ENCODE measurements around the gene RGS18. TPM values are rescaled to one million over a fixed set of nuclear protein-coding genes. Genes with fewer than 3 reads are reported as not detected.
A peak's percentile ranks its signal among the peaks of the same experiment; 100 is the strongest.

RGS18 gene
- total RNA-seq, 2 donors from 2014 or later, result 1.8 to 6.1 TPM

- no peak for DNase-seq (ENCODE audit: low spot score)
- Histone ChIP-seq H3K4me3 (no peak overlapping the region), H3K27me3 (replicated peaks; ENCODE audit: insufficient read depth) (no peaks in the 10 kb centered on the region), H3K27ac (no peak overlapping the region), H3K4me1 (ENCODE audit: control insufficient read depth in 1 of 2, low read depth in 2 of 2) (no peaks in the 10 kb centered on the region), H3K9me3 (no peaks in the 10 kb centered on the region), H3K36me3 (no peaks in the 10 kb centered on the region)
- no peak for ATAC-seq (ENCODE audit: insufficient number of reproducible peaks, low FRiP score, low read depth)
- no peak for TF ChIP-seq CTCF (IDR thresholded peaks at IDR 0.05)
These were observed 5.0 kb upstream of the RGS18 start for GRCh38 chr1:192153276-192153675.

- no peak for TF ChIP-seq CTCF (IDR thresholded peaks at IDR 0.05)
- H3K4me1 ChIP-seq (ENCODE audit: control insufficient read depth in 1 of 2, low read depth in 2 of 2), result no peaks in the 10 kb centered on the region
- H3K27me3 ChIP-seq (replicated peaks; ENCODE audit: insufficient read depth), result no peaks in the 10 kb centered on the region
- DNase-seq (ENCODE audit: low spot score) (no peak), ATAC-seq (ENCODE audit: insufficient number of reproducible peaks, low FRiP score, low read depth) (no peak)
- H3K36me3 ChIP-seq, result no peaks in the 10 kb centered on the region
- no peak overlapping the region for H3K27ac ChIP-seq
- no peaks in the 10 kb centered on the region for H3K9me3 ChIP-seq
- H3K4me3 ChIP-seq, result no peak overlapping the region
These were observed 1.2 kb upstream of the RGS18 start for GRCh38 chr1:192157067-192157466.

- H3K9me3 ChIP-seq, result no peaks in the 10 kb centered on the region
- H3K27ac ChIP-seq, result peak overlapping the region in 1 of 2 donors; percentile 26
- DNase-seq (ENCODE audit: low spot score) (no peak), ATAC-seq (ENCODE audit: insufficient number of reproducible peaks, low FRiP score, low read depth) (no peak)
- no peaks in the 10 kb centered on the region for H3K36me3 ChIP-seq
- no peaks in the 10 kb centered on the region for H3K4me1 ChIP-seq (ENCODE audit: control insufficient read depth in 1 of 2, low read depth in 2 of 2)
- peak overlapping the region; percentile 11 for H3K4me3 ChIP-seq
- H3K27me3 ChIP-seq (replicated peaks; ENCODE audit: insufficient read depth), result no peaks in the 10 kb centered on the region
- no peak for TF ChIP-seq CTCF (IDR thresholded peaks at IDR 0.05)
These were observed 752 bp downstream of the RGS18 start for GRCh38 chr1:192159014-192159413.

GRCh38 chr1:192159781-192160180 is 1.5 kb downstream of the RGS18 start:
- Histone ChIP-seq H3K27ac (no peak overlapping the region), H3K4me3 (peak overlapping the region; percentile 7), H3K4me1 (ENCODE audit: control insufficient read depth in 1 of 2, low read depth in 2 of 2) (no peaks in the 10 kb centered on the region), H3K27me3 (replicated peaks; ENCODE audit: insufficient read depth) (no peaks in the 10 kb centered on the region), H3K36me3 (no peaks in the 10 kb centered on the region), H3K9me3 (no peaks in the 10 kb centered on the region)
- TF ChIP-seq CTCF (IDR thresholded peaks at IDR 0.05), result no peak
- ATAC-seq (ENCODE audit: insufficient number of reproducible peaks, low FRiP score, low read depth), result no peak
- no peak for DNase-seq (ENCODE audit: low spot score)

GRCh38 chr1:192160196-192160595 is 1.9 kb downstream of the RGS18 start:
- no peaks in the 10 kb centered on the region for H3K9me3 ChIP-seq
- ATAC-seq (ENCODE audit: insufficient number of reproducible peaks, low FRiP score, low read depth) (no peak), DNase-seq (ENCODE audit: low spot score) (no peak)
- no peaks in the 10 kb centered on the region for H3K4me1 ChIP-seq (ENCODE audit: control insufficient read depth in 1 of 2, low read depth in 2 of 2)
- TF ChIP-seq CTCF (IDR thresholded peaks at IDR 0.05), result no peak
- H3K36me3 ChIP-seq, result no peaks in the 10 kb centered on the region
- H3K4me3 ChIP-seq, result no peak overlapping the region
- no peak overlapping the region for H3K27ac ChIP-seq
- H3K27me3 ChIP-seq (replicated peaks; ENCODE audit: insufficient read depth), result no peaks in the 10 kb centered on the region
